H1 (cell line): Measurements from ENCODE around the gene CENPB. TPM values are rescaled to one million over a fixed set of nuclear protein-coding genes. Genes with fewer than 3 reads are reported as not detected.

Source experiments
- CTCF ChIA-PET: fragments of 300-600 bp; sonication (Branson Sonifier 250); formaldehyde crosslinking; loops from one replicate; lab custom pipeline; 2021; ENCODE audit not compliant: partially characterized antibody; lab: Charles Lee
- POLR2A ChIA-PET: fragments of 300-600 bp; sonication (Branson Sonifier 250); formaldehyde crosslinking; loops from one replicate; lab custom pipeline; 2021; ENCODE audit warnings: inconsistent platforms; ENCODE audit not compliant: partially characterized antibody; lab: Charles Lee
- DNase-seq, 2 experiments: peaks; one replicate each; pipeline versions ENCODE4 v3.0.0 to v3.0.0-alpha.2; 2010 to 2022; ENCODE audit warnings: low spot score in 2 of 2, low read depth in 1 of 2, mixed read lengths in 1 of 2
- FAIRE-seq: peaks from 2 replicates; lab custom pipeline; 2011; peaks lifted over from hg19 to GRCh38; lab: Jason Lieb, UNC
- H2AFZ ChIP-seq: 2 replicates; pipeline ENCODE4 v1.8.1; 2012; ENCODE audit warnings: low read length, inconsistent platforms
- H2AK5ac ChIP-seq: 2 replicates; pipeline ENCODE4 v1.6.1; 2013; ENCODE audit warnings: low read depth, low read length
- H2BK120ac ChIP-seq: replicated peaks from 2 replicates; pipeline ENCODE3; 2013; ENCODE audit warnings: low read depth, low read length, inconsistent platforms
- H2BK12ac ChIP-seq: 2 replicates; pipeline ENCODE4 v1.6.1; 2013; ENCODE audit warnings: low read depth, low read length
- H2BK15ac ChIP-seq: 2 replicates; pipeline ENCODE4 v1.6.1; 2013; ENCODE audit warnings: low read length
- H2BK20ac ChIP-seq: 2 replicates; pipeline ENCODE4 v1.6.1; 2013; ENCODE audit warnings: low read length
- H2BK5ac ChIP-seq: 2 replicates; pipeline ENCODE4 v1.6.1; 2013; ENCODE audit warnings: low read depth, low read length
- H3K14ac ChIP-seq: 2 replicates; pipeline ENCODE4 v1.6.1; 2013; ENCODE audit warnings: inconsistent platforms; ENCODE audit not compliant: insufficient read length
- H3K18ac ChIP-seq: 2 replicates; pipeline ENCODE4 v1.6.1; 2013; ENCODE audit warnings: low read length; ENCODE audit errors: extremely low read depth
- H3K23ac ChIP-seq: 2 replicates; pipeline ENCODE4 v1.6.1; 2013; ENCODE audit warnings: inconsistent platforms; ENCODE audit not compliant: insufficient read length
- H3K23me2 ChIP-seq: 2 replicates; pipeline ENCODE4 v1.6.1; 2013; ENCODE audit warnings: low read depth, low read length
- H3K27ac ChIP-seq: 2 replicates; pipeline ENCODE4 v1.6.1; 2011; ENCODE audit warnings: low read depth, low read length, inconsistent platforms
- H3K27me3 ChIP-seq, 4 experiments: replicated peaks in 1 of 4; 1 replicate in 1 of 4; 2 replicates in 3 of 4; pipeline versions ENCODE4 v1.6.1 to v1.8.1; 2011 to 2013; ENCODE audit warnings: low read length in 3 of 4, mild to moderate bottlenecking in 3 of 4, inconsistent platforms in 2 of 4, mixed read lengths in 2 of 4, moderate library complexity in 1 of 4; ENCODE audit not compliant: control insufficient read depth in 3 of 4, insufficient read depth in 3 of 4; ENCODE audit errors: extremely low read depth in 1 of 4
- H3K36me3 ChIP-seq, 4 experiments: 2 replicates each; pipeline versions ENCODE4 v1.6.1 to v1.8.1; 2011 to 2013; ENCODE audit warnings: mild to moderate bottlenecking in 4 of 4, low read length in 3 of 4, moderate library complexity in 2 of 4, control low read depth in 1 of 4, inconsistent platforms in 1 of 4; ENCODE audit not compliant: insufficient read depth in 4 of 4, control insufficient read depth in 2 of 4
- H3K4ac ChIP-seq: replicated peaks from 2 replicates; pipeline ENCODE3; 2013; ENCODE audit warnings: low read length, low read depth, mixed read lengths, inconsistent platforms; ENCODE audit not compliant: insufficient read length
- H3K4me1 ChIP-seq, 4 experiments: replicated peaks in 1 of 4; 1 replicate in 1 of 4; 2 replicates in 3 of 4; pipeline versions ENCODE4 v1.6.1 to v1.8.1; 2011 to 2013; ENCODE audit warnings: low read length in 3 of 4, inconsistent platforms in 2 of 4, mixed read lengths in 1 of 4; ENCODE audit not compliant: insufficient read depth in 4 of 4, control insufficient read depth in 3 of 4
- H3K4me2 ChIP-seq, 2 experiments: 2 replicates each; pipeline versions ENCODE4 v1.6.1 to v1.8.1; 2011 to 2013; ENCODE audit warnings: low read depth in 2 of 2, low read length in 2 of 2, control low read depth in 1 of 2, inconsistent platforms in 1 of 2, mild to moderate bottlenecking in 1 of 2; ENCODE audit not compliant: insufficient read depth in 1 of 2
- H3K4me3 ChIP-seq, 4 experiments: fragments of 200-600, 300-600 bp in 1 of 4; sonication (generic), shearing (Covaris generic), sonication (Bioruptor Twin) in 1 of 4; 2 replicates each; pipeline versions ENCODE4 v1.5.1 to v1.8.1; 2011 to 2016; ENCODE audit warnings: low read length in 4 of 4, low read depth in 3 of 4, control low read depth in 2 of 4, inconsistent platforms in 2 of 4, mild to moderate bottlenecking in 2 of 4, mixed read lengths in 1 of 4, moderate library complexity in 1 of 4; ENCODE audit not compliant: insufficient read depth in 2 of 4; ENCODE audit errors: extremely low read depth in 1 of 4
- H3K56ac ChIP-seq: replicated peaks from 2 replicates; pipeline ENCODE3; 2013; ENCODE audit warnings: low read depth, mild to moderate bottlenecking, mixed read lengths, low read length, inconsistent platforms; ENCODE audit not compliant: insufficient read length
- H3K79me1 ChIP-seq: 2 replicates; pipeline ENCODE4 v1.6.1; 2013; ENCODE audit warnings: low read depth, low read length, control low read depth
- H3K79me2 ChIP-seq, 2 experiments: 2 replicates each; pipeline versions ENCODE4 v1.6.1 to v1.8.1; 2012 to 2013; ENCODE audit warnings: low read length in 2 of 2, mild to moderate bottlenecking in 2 of 2, inconsistent platforms in 1 of 2; ENCODE audit not compliant: insufficient read depth in 2 of 2, control insufficient read depth in 1 of 2
- H3K9ac ChIP-seq, 4 experiments: replicated peaks in 1 of 4; 1 replicate in 1 of 4; 2 replicates in 3 of 4; pipeline versions ENCODE4 v1.6.1 to v1.8.1; 2011 to 2013; ENCODE audit warnings: low read depth in 3 of 4, low read length in 3 of 4, control low read depth in 2 of 4, mild to moderate bottlenecking in 2 of 4, moderate library complexity in 2 of 4, inconsistent platforms in 1 of 4; ENCODE audit errors: extremely low read depth in 1 of 4
- H3K9me3 ChIP-seq, 2 experiments: 2 replicates each; pipeline versions ENCODE4 v1.6.1 to v1.8.1; 2012 to 2013; ENCODE audit warnings: mild to moderate bottlenecking in 2 of 2, moderate library complexity in 2 of 2, control low read depth in 1 of 2, inconsistent platforms in 1 of 2, low read depth in 1 of 2, low read length in 1 of 2, mixed read lengths in 1 of 2; ENCODE audit not compliant: insufficient read depth in 2 of 2
- H4K20me1 ChIP-seq, 2 experiments: replicated peaks in 1 of 2; 2 replicates each; pipeline versions ENCODE3 to v1.8.1; 2011 to 2013; ENCODE audit warnings: inconsistent platforms in 2 of 2, low read length in 2 of 2, mild to moderate bottlenecking in 1 of 2; ENCODE audit not compliant: insufficient read depth in 2 of 2, control insufficient read depth in 1 of 2
- H4K5ac ChIP-seq: 2 replicates; pipeline ENCODE4 v1.6.1; 2013; ENCODE audit warnings: low read length, low read depth, mixed read lengths, inconsistent platforms; ENCODE audit not compliant: insufficient read length
- H4K8ac ChIP-seq: 2 replicates; pipeline ENCODE4 v1.8.0; 2013; ENCODE audit warnings: mild to moderate bottlenecking, moderate library complexity, low read length, inconsistent platforms; ENCODE audit not compliant: insufficient read depth; ENCODE audit errors: extremely low read depth
- H4K91ac ChIP-seq: replicated peaks from 2 replicates; pipeline ENCODE3; 2013; ENCODE audit warnings: low read length, mixed read lengths, inconsistent platforms; ENCODE audit not compliant: insufficient read length
- CTCF ChIP-seq, 3 experiments: IDR thresholded peaks; 1 replicate in 2 of 3; 2 replicates in 1 of 3; pipeline versions ENCODE4 v1.5.1 to v1.6.1; 2011; ENCODE audit warnings: low read length in 3 of 3, mild to moderate bottlenecking in 3 of 3, inconsistent platforms in 2 of 3, low read depth in 1 of 3, moderate library complexity in 1 of 3; ENCODE audit not compliant: insufficient read depth in 1 of 3; ENCODE audit errors: control extremely low read depth in 1 of 3
- FOSL1 ChIP-seq: IDR thresholded peaks from 2 replicates; pipeline ENCODE4 v1.6.1; 2011; ENCODE audit warnings: mild to moderate bottlenecking, low read depth, low read length, moderate library complexity; ENCODE audit not compliant: insufficient read depth
- KDM4A ChIP-seq: IDR thresholded peaks from one replicate; pipeline ENCODE4 v1.7.1; 2012; ENCODE audit warnings: low read depth, mild to moderate bottlenecking, moderate library complexity, low read length, inconsistent platforms; ENCODE audit not compliant: severe bottlenecking
- RAD21 ChIP-seq, 2 experiments: IDR thresholded peaks in 1 of 2; conservative IDR thresholded peaks in 1 of 2; 2 replicates each; pipeline ENCODE4 v1.6.1; 2011; ENCODE audit warnings: low read depth in 2 of 2, low read length in 2 of 2, improper control_type of control experiment in 1 of 2, inconsistent platforms in 1 of 2, mild to moderate bottlenecking in 1 of 2, moderate library complexity in 1 of 2
- RFX5 ChIP-seq: IDR thresholded peaks from 2 replicates; pipeline ENCODE4 v1.6.1; 2011; ENCODE audit warnings: low read depth, low read length, improper control_type of control experiment, borderline replicate concordance
- SUZ12 ChIP-seq: fragments of 200-600 bp; sonication (generic); IDR thresholded peaks from 2 replicates; pipeline ENCODE4 v1.6.1; 2012; ENCODE audit warnings: mild to moderate bottlenecking, inconsistent platforms, low read length, moderate library complexity, mixed read lengths
- TBP ChIP-seq: IDR thresholded peaks from 2 replicates; pipeline ENCODE4 v1.6.1; 2011; ENCODE audit warnings: low read depth, low read length, improper control_type of control experiment
- WGBS, 2 experiments: shearing (Covaris generic) in 1 of 2; methylation state at CpG; one replicate each; pipeline versions ENCODE4 v1.1.6 to v1.1.7; 2013 to 2015; ENCODE audit warnings: low lambda C conversion rate in 2 of 2, mixed read lengths in 2 of 2, inconsistent platforms in 1 of 2, low coverage in 1 of 2, missing lambda C conversion rate in 1 of 2; ENCODE audit not compliant: insufficient replicate concordance in 2 of 2, insufficient coverage in 1 of 2, insufficient read length in 1 of 2; ENCODE audit errors: extremely low coverage in 1 of 2, missing lambda C conversion rate in 1 of 2; 5-methylcytosine and 5-hydroxymethylcytosine counted together
- polyA plus RNA-seq, 7 experiments: library from polyadenylated mRNA; depleted of rRNA in 3 of 7; stranded (reverse) in 5 of 7; unstranded in 2 of 7; fragments of >200 nt in 5 of 7; fragments of 200-250 nt in 2 of 7; gene quantifications; 1 replicate in 5 of 7; 2 replicates in 1 of 7; 4 replicates in 1 of 7; pipeline versions ENCODE4 v1.2.1 to v1.2.3, GENCODE V29; 2011 to 2013; ENCODE audit warnings: missing spikeins in 2 of 7, mixed read lengths in 2 of 7
- total RNA-seq: library from RNA; stranded (reverse); fragmentation: NEBNext Ultra II Directional; extraction: Animal tissue kit (Norgen Biotek cat#: 25700); gene quantifications from 2 replicates; pipeline ENCODE4 v1.2.1, GENCODE V29; 2021

Gene CENPB
- total and polyA plus RNA-seq, 2 of the 8 experiments (the other 6 are each of a cell fraction or from before 2014, with no cell fraction given) = 17.7 to 51.6 TPM

GRCh38 chr20:3744806-3745685 lies 41.5 kb downstream of the CENPB start:
- no peak overlapping the region for H3K4ac ChIP-seq
- H3K23me2 ChIP-seq = peaks cover 11% of the 10 kb centered on the region
- peaks cover 0 to 14% (median 10%) of the 10 kb centered on the region in 4 experiments; a peak in 5 of 7 replicates for H3K4me1 ChIP-seq
- H4K8ac ChIP-seq = peak overlapping the region; percentile 62; the same call in 1 of the 2 replicates
- peak overlapping the region; percentile 50 to 74 (median 61) for H3K4me3 ChIP-seq
- H4K5ac ChIP-seq = no peak overlapping the region
- no peaks in the 10 kb centered on the region for H4K20me1 ChIP-seq
- no peak overlapping the region for H2AK5ac ChIP-seq
- H3K56ac ChIP-seq = no peak overlapping the region
- no peak overlapping the region for H3K27ac ChIP-seq
- H3K27me3 ChIP-seq = peaks cover 0 to 10% (median 9%) of the 10 kb centered on the region in 4 experiments; a peak in 4 of 7 replicates
- 11% methylated on average over 32 of the region's 45 CpGs; no CpG with 5 or more reads in 1 of the 2 experiments for WGBS, 2 experiments
- FAIRE-seq (peak; percentile 93), DNase-seq (peak; percentile 95 to 100)
- H3K23ac ChIP-seq = no peak overlapping the region
- H3K9ac ChIP-seq = no peak overlapping the region; a peak in 4 of 7 replicates
- H2BK5ac ChIP-seq = no peak overlapping the region
- no peak overlapping the region for H2BK20ac ChIP-seq
- H4K91ac ChIP-seq = no peak overlapping the region
- CTCF ChIA-PET = interaction anchor here (0.8 to 18.6 kb wide), 12 partner anchors 9 to 69 kb away, joined by 3 to 308 read pairs (median 5); partner anchors contain the start of genes ADISSP and SIGLEC1
- H3K79me2 ChIP-seq = no peaks in the 10 kb centered on the region
- no peak overlapping the region for H2BK120ac ChIP-seq
- H3K14ac ChIP-seq = no peak overlapping the region
- H3K18ac ChIP-seq = peak overlapping the region; percentile 48; the same call in 1 of the 2 replicates
- H3K36me3 ChIP-seq = no peaks in the 10 kb centered on the region
- peak overlapping the region; percentile 79 to 91 for H3K4me2 ChIP-seq
- no peaks in the 10 kb centered on the region for H3K9me3 ChIP-seq
- no peak overlapping the region for H2BK15ac ChIP-seq
- POLR2A ChIA-PET = interaction anchor here (0.5 to 3.6 kb wide), 11 partner anchors 8 to 81 kb away, joined by 3 to 13 read pairs (median 4); partner anchors contain the start of gene HSPA12B
- no peaks in the 10 kb centered on the region for H3K79me1 ChIP-seq
- H2AFZ ChIP-seq = peak overlapping the region; percentile 76; the same call in 1 of the 2 replicates
- H2BK12ac ChIP-seq = no peak overlapping the region
- TF ChIP-seq RFX5 (no peak), RAD21 (IDR thresholded peaks at IDR 0.05 in 1 of 2, conservative IDR thresholded peaks at IDR 0.05 in 1 of 2; ENCODE audit: low read depth in 2 of 2, low read length in 2 of 2) (0 out of 4 replicates have a peak, but pooled peaks of 1 of the 2 experiments have one; percentile 15), TBP (0 out of 2 replicates have a peak, but pooled peaks have one; percentile 24), CTCF (IDR thresholded peaks at IDR 0.05; ENCODE audit: control extremely low read depth in 1 of 3, insufficient read depth in 1 of 3, low read depth in 1 of 3, low read length in 3 of 3) (peak in 1 of 3 experiments; percentile 0; a peak in 1 of 4 replicates), SUZ12 (0 out of 2 replicates have a peak, but pooled peaks have one; percentile 11), FOSL1 (no peak), KDM4A (peak; percentile 64)
